ENCODE results near the gene DNAAF5. TPM values are rescaled to one million over a fixed set of nuclear protein-coding genes. Genes with fewer than 3 reads are reported as not detected.

The DNAAF5 gene
- total and polyA plus RNA-seq, 2 of the 13 experiments (the other 11 are each of a cell fraction or from before 2014, with no cell fraction given) = 11.9 to 21.5 TPM

DNA sequence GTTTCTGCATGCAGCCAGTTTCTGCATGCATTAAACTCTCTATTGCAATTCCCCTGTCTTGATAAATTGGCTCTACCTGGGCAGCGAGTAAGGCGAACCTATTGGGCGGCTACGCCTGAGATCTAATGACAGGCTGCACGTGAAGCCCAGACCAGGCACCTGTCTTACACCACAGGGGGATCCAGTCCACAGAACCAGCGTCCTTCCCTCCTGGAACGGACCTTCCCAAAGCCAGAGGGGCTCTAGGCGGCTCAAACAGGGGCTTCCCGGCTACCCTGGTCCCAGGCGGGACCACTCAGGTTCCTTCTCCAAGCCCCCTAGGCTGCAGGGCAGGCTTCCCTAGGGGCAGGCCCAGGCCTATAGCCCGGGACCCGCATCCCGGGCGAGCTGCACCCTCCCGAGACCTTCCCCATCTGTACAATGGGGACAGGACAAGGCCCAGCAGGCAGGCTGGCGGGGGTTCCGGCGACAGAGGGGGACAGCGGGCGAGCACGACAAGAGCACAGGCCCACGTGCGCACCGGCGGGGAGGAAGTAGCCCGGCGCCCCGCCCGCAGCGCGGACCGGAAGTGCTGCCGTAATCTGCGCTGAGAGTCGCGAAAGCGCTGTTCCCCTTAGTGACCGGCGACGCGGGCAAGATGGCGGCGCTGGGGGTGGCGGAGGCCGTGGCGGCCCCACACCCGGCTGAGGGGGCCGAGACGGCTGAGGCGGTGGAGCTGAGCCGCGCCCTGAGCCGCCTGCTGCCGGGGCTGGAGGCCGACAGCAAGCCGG, at the start of gene DNAAF5 (continued):
- TF ChIP-seq, protein P1, sequence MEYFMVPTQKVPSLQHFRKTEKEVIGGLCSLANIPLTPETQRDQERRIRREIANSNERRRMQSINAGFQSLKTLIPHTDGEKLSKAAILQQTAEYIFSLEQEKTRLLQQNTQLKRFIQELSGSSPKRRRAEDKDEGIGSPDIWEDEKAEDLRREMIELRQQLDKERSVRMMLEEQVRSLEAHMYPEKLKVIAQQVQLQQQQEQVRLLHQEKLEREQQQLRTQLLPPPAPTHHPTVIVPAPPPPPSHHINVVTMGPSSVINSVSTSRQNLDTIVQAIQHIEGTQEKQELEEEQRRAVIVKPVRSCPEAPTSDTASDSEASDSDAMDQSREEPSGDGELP (IDR thresholded peaks at IDR 0.05; ENCODE audit: borderline replicate concordance, low read depth) = peak; percentile 33; the same call in 1 of the 2 replicates
- TF ChIP-seq PAX8 (CRISPR knock-in tag; IDR thresholded peaks at IDR 0.05; ENCODE audit: borderline replicate concordance) (peak; percentile 39; the same call in 1 of the 2 replicates), ZFP41 (CRISPR knock-in tag; IDR thresholded peaks at IDR 0.05; ENCODE audit: borderline replicate concordance) (peak; percentile 90; the same call in 1 of the 2 replicates), NONO (IDR thresholded peaks at IDR 0.05) (no peak), NONO (CRISPR knock-in tag; conservative IDR thresholded peaks at IDR 0.05) (peak; percentile 79), SOX6 (IDR thresholded peaks at IDR 0.05) (no peak), SOX6 (CRISPR knock-in tag; IDR thresholded peaks at IDR 0.05) (peak; percentile 59), RFX1 (IDR thresholded peaks at IDR 0.05) (peak; percentile 89), ZNF839 (CRISPR knock-in tag; IDR thresholded peaks at IDR 0.05; ENCODE audit: borderline replicate concordance) (peak; percentile 43; the same call in 1 of the 2 replicates), ZNF30 (CRISPR knock-in tag; IDR thresholded peaks at IDR 0.05) (0 out of 2 replicates have a peak, but pooled peaks have one; percentile 63), ZNF350 (CRISPR knock-in tag; IDR thresholded peaks at IDR 0.05; ENCODE audit: borderline replicate concordance, low read depth) (peak; percentile 78)
- TF ChIP-seq, protein P2, sequence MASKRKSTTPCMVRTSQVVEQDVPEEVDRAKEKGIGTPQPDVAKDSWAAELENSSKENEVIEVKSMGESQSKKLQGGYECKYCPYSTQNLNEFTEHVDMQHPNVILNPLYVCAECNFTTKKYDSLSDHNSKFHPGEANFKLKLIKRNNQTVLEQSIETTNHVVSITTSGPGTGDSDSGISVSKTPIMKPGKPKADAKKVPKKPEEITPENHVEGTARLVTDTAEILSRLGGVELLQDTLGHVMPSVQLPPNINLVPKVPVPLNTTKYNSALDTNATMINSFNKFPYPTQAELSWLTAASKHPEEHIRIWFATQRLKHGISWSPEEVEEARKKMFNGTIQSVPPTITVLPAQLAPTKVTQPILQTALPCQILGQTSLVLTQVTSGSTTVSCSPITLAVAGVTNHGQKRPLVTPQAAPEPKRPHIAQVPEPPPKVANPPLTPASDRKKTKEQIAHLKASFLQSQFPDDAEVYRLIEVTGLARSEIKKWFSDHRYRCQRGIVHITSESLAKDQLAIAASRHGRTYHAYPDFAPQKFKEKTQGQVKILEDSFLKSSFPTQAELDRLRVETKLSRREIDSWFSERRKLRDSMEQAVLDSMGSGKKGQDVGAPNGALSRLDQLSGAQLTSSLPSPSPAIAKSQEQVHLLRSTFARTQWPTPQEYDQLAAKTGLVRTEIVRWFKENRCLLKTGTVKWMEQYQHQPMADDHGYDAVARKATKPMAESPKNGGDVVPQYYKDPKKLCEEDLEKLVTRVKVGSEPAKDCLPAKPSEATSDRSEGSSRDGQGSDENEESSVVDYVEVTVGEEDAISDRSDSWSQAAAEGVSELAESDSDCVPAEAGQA (IDR thresholded peaks at IDR 0.05; ENCODE audit: low read depth) = peak; percentile 78
- TF ChIP-seq, protein P2 (CRISPR knock-in tag; IDR thresholded peaks at IDR 0.05; ENCODE audit: borderline replicate concordance) = no peak
- TF ChIP-seq, protein P3, sequence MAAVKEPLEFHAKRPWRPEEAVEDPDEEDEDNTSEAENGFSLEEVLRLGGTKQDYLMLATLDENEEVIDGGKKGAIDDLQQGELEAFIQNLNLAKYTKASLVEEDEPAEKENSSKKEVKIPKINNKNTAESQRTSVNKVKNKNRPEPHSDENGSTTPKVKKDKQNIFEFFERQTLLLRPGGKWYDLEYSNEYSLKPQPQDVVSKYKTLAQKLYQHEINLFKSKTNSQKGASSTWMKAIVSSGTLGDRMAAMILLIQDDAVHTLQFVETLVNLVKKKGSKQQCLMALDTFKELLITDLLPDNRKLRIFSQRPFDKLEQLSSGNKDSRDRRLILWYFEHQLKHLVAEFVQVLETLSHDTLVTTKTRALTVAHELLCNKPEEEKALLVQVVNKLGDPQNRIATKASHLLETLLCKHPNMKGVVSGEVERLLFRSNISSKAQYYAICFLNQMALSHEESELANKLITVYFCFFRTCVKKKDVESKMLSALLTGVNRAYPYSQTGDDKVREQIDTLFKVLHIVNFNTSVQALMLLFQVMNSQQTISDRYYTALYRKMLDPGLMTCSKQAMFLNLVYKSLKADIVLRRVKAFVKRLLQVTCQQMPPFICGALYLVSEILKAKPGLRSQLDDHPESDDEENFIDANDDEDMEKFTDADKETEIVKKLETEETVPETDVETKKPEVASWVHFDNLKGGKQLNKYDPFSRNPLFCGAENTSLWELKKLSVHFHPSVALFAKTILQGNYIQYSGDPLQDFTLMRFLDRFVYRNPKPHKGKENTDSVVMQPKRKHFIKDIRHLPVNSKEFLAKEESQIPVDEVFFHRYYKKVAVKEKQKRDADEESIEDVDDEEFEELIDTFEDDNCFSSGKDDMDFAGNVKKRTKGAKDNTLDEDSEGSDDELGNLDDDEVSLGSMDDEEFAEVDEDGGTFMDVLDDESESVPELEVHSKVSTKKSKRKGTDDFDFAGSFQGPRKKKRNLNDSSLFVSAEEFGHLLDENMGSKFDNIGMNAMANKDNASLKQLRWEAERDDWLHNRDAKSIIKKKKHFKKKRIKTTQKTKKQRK (IDR thresholded peaks at IDR 0.05; ENCODE audit: low read length) = no peak
- TF ChIP-seq, protein P4, sequence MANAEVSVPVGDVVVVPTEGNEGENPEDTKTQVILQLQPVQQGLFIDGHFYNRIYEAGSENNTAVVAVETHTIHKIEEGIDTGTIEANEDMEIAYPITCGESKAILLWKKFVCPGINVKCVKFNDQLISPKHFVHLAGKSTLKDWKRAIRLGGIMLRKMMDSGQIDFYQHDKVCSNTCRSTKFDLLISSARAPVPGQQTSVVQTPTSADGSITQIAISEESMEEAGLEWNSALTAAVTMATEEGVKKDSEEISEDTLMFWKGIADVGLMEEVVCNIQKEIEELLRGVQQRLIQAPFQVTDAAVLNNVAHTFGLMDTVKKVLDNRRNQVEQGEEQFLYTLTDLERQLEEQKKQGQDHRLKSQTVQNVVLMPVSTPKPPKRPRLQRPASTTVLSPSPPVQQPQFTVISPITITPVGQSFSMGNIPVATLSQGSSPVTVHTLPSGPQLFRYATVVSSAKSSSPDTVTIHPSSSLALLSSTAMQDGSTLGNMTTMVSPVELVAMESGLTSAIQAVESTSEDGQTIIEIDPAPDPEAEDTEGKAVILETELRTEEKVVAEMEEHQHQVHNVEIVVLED (CRISPR knock-in tag; IDR thresholded peaks at IDR 0.05; ENCODE audit: borderline replicate concordance) = peak; percentile 82
- TF ChIP-seq, protein P5, sequence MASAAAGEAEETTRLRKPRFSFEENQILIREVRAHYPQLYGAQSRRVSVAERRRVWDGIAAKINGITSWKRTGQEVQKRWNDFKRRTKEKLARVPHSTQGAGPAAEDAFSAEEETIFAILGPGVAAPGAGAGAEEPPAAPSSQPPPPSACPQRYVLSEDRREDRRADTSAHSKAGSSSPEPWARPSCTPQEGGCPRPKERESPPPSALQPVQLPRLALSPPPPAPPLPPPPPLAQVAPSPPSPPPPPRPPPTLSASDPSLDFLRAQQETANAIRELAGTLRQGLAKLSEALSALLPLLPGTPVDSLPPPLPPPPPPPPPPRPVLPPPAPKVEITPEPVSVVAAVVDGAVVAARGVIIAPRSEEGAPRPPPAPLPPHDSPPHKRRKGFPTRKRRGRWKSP (CRISPR knock-in tag; IDR thresholded peaks at IDR 0.05) = peak; percentile 98

Measured in HepG2 (cell line).